HepG2 (cell line): ENCODE measurements around the gene SDHD. TPM values are rescaled to one million over a fixed set of nuclear protein-coding genes. Genes with fewer than 3 reads are reported as not detected.

Experiments
- ATF7-NPFF ChIP-seq: sonication (generic); formaldehyde crosslinking; IDR thresholded peaks from 2 replicates; pipeline ENCODE4 v1.8.1; 2023; ENCODE audit warnings: mild to moderate bottlenecking, low read depth, missing genetic modification reagents, moderate library complexity
- CEBPZ ChIP-seq: IDR thresholded peaks from 2 replicates; pipeline ENCODE4 v1.6.1; 2012; ENCODE audit warnings: low read length, improper control_type of control experiment
- GFI1 ChIP-seq: sonication (generic); formaldehyde crosslinking; IDR thresholded peaks from 2 replicates; pipeline ENCODE4 v1.5.0; 2020; ENCODE audit warnings: missing genetic modification reagents, mild to moderate bottlenecking, borderline replicate concordance
- ISX ChIP-seq: sonication (generic); formaldehyde crosslinking; conservative IDR thresholded peaks from 2 replicates; pipeline ENCODE4 v1.5.0; 2020; ENCODE audit warnings: missing genetic modification reagents
- MYPOP ChIP-seq: sonication (generic); formaldehyde crosslinking; IDR thresholded peaks from 2 replicates; pipeline ENCODE4 v1.8.1; 2023; ENCODE audit warnings: mild to moderate bottlenecking, moderate library complexity, missing genetic modification reagents
- POLR2AphosphoS5 ChIP-seq: IDR thresholded peaks from 2 replicates; pipeline ENCODE4 v1.6.1; 2012; ENCODE audit warnings: low read depth, low read length
- RBM22 ChIP-seq: fragments of 200-400 bp; formaldehyde crosslinking; optimal IDR thresholded peaks from 2 replicates; pipeline ENCODE3; 2017; ENCODE audit warnings: mild to moderate bottlenecking, low read length, moderate library complexity
- RFXAP ChIP-seq: sonication (generic); formaldehyde crosslinking; IDR thresholded peaks from 2 replicates; pipeline ENCODE4 v1.4.0; 2020; ENCODE audit warnings: missing genetic modification reagents, borderline replicate concordance
- SPEN ChIP-seq: sonication (generic); formaldehyde crosslinking; IDR thresholded peaks from 2 replicates; pipeline ENCODE4 v1.5.1; 2020; ENCODE audit warnings: low read depth, mild to moderate bottlenecking, missing genetic modification reagents
- STAT5B ChIP-seq: sonication (generic); formaldehyde crosslinking; IDR thresholded peaks from 2 replicates; pipeline ENCODE4 v1.4.0; 2020; ENCODE audit warnings: missing genetic modification reagents
- TOE1 ChIP-seq: sonication (generic); formaldehyde crosslinking; IDR thresholded peaks from 2 replicates; pipeline ENCODE4 v1.4.0; 2020; ENCODE audit warnings: mild to moderate bottlenecking, missing genetic modification reagents
- TRAFD1 ChIP-seq: sonication (generic); formaldehyde crosslinking; IDR thresholded peaks from 2 replicates; pipeline ENCODE4 v1.5.1; 2020; ENCODE audit warnings: missing genetic modification reagents, mild to moderate bottlenecking, borderline replicate concordance
- XRCC5 ChIP-seq: fragments of 200-400 bp; formaldehyde crosslinking; optimal IDR thresholded peaks from 2 replicates; pipeline ENCODE3; 2017; ENCODE audit warnings: mild to moderate bottlenecking, low read length
- ZFAT ChIP-seq: sonication (generic); formaldehyde crosslinking; conservative IDR thresholded peaks from 2 replicates; pipeline ENCODE4 v1.8.1; 2023; ENCODE audit warnings: missing genetic modification reagents, inconsistent platforms
- ZNF124 ChIP-seq: sonication (generic); formaldehyde crosslinking; IDR thresholded peaks from 2 replicates; pipeline ENCODE4 v1.4.0; 2020; ENCODE audit warnings: missing genetic modification reagents
- ZNF280B ChIP-seq: sonication (generic); formaldehyde crosslinking; IDR thresholded peaks from 2 replicates; pipeline ENCODE4 v1.5.0; 2020; ENCODE audit warnings: missing genetic modification reagents, mild to moderate bottlenecking, borderline replicate concordance
- ZNF296 ChIP-seq: sonication (generic); formaldehyde crosslinking; conservative IDR thresholded peaks from 2 replicates; pipeline ENCODE4 v1.5.0; 2020; ENCODE audit warnings: mild to moderate bottlenecking, missing genetic modification reagents
- ZNF598 ChIP-seq: sonication (generic); formaldehyde crosslinking; IDR thresholded peaks from 2 replicates; pipeline ENCODE4 v1.5.1; 2020; ENCODE audit warnings: mild to moderate bottlenecking, missing genetic modification reagents, borderline replicate concordance
- ZNF616 ChIP-seq: sonication (generic); formaldehyde crosslinking; IDR thresholded peaks from 2 replicates; pipeline ENCODE4 v1.5.0; 2020; ENCODE audit warnings: low read depth, mild to moderate bottlenecking, missing genetic modification reagents
- ZNF644 ChIP-seq: IDR thresholded peaks from 2 replicates; pipeline ENCODE4 v1.6.1; 2016; ENCODE audit warnings: low read depth
- ZNF772 ChIP-seq: sonication (generic); formaldehyde crosslinking; IDR thresholded peaks from 2 replicates; pipeline ENCODE4 v1.5.0; 2020; ENCODE audit warnings: mild to moderate bottlenecking, missing genetic modification reagents
- ZNF777 ChIP-seq: sonication (generic); formaldehyde crosslinking; IDR thresholded peaks from 2 replicates; pipeline ENCODE4 v1.4.0; 2020; ENCODE audit warnings: missing genetic modification reagents
- ZSCAN21 ChIP-seq: sonication (generic); formaldehyde crosslinking; IDR thresholded peaks from 2 replicates; pipeline ENCODE4 v1.8.0; 2022; ENCODE audit warnings: mild to moderate bottlenecking, missing genetic modification reagents, moderate library complexity, borderline replicate concordance
- polyA plus RNA-seq, 8 experiments: library from polyadenylated mRNA; depleted of rRNA in 3 of 8; stranded (reverse) in 7 of 8; unstranded in 1 of 8; fragments of >200 nt; fragmentation: Illumina TruSeq in 4 of 8; extraction: Trizol in 4 of 8; gene quantifications; 2 replicates each; pipeline versions ENCODE4 v1.2.1 to v1.2.3, GENCODE V29; 2011 to 2016; ENCODE audit warnings: low read depth in 4 of 8, missing spikeins in 1 of 8, mixed read lengths in 1 of 8; ENCODE audit not compliant: insufficient read depth in 1 of 8
- total RNA-seq, 5 experiments: library from RNA; depleted of rRNA; stranded (reverse); fragments of >200 nt; fragmentation: Illumina TruSeq; extraction: Trizol; gene quantifications; 2 replicates each; pipeline ENCODE4 v1.2.3, GENCODE V29; 2016; ENCODE audit warnings: low read depth in 1 of 5

SDHD gene
- total and polyA plus RNA-seq, 2 of the 13 experiments (the other 11 are each of a cell fraction or from before 2014, with no cell fraction given): 117 to 123 TPM

- TF ChIP-seq TRAFD1 (CRISPR knock-in tag) (peak; percentile 65; the same call in 1 of the 2 replicates), ZNF296 (CRISPR knock-in tag) (no peak), RFXAP (CRISPR knock-in tag) (no peak), RBM22 (no peak), ZNF772 (0 out of 2 replicates have a peak, but pooled peaks have one; percentile 59), CEBPZ (no peak), ATF7-NPFF (CRISPR knock-in tag) (no peak), ZNF777 (CRISPR knock-in tag) (no peak; the same call in 1 of the 2 replicates), SPEN (peak; percentile 96), TOE1 (CRISPR knock-in tag) (no peak), ZNF124 (CRISPR knock-in tag) (peak; percentile 84), ZNF644 (CRISPR knock-in tag) (no peak), ZNF616 (CRISPR knock-in tag) (peak; percentile 62; the same call in 1 of the 2 replicates), POLR2AphosphoS5 (peak; percentile 96), ZNF280B (CRISPR knock-in tag) (no peak; the same call in 1 of the 2 replicates), ZFAT (CRISPR knock-in tag) (no peak), MYPOP (CRISPR knock-in tag) (no peak; the same call in 1 of the 2 replicates), STAT5B (CRISPR knock-in tag) (no peak), XRCC5 (peak; percentile 21), ZNF598 (CRISPR knock-in tag) (no peak; the same call in 1 of the 2 replicates), GFI1 (no peak), ISX (no peak), ZSCAN21 (peak; percentile 78)
Observed at GRCh38 chr11:112086422-112087191, at the start of gene SDHD, which contains the start of gene TIMM8B (continued).
